Activated CD4-positive, alpha-beta T cell treated with anti-CD3 and anti-CD28 coated beads for 4 hours (primary cell): Measurements from ENCODE around the gene NRAS.

Source experiments
- DNase-seq, 2 donors: peaks; one replicate each; pipeline ENCODE4 v3.0.0-alpha.2; 2020

The NRAS gene

DNA sequence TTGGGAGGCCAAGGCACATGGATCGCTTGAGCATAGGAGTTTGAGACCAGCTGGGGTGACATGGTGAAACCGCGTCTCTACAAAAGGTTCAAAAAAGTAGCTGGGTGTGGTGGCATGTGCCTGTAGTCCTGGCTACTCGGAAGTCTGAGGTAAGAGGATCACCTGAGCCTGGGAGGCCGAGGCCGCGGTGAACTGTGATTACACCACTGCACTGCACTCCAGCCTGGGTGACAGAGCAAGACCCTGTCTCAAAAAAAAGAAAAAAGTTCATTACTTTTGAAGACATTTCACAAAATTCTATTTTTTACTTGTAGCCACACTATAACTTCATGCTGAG is 44.7 kb downstream of the NRAS start:
- no peak for DNase-seq

DNA sequence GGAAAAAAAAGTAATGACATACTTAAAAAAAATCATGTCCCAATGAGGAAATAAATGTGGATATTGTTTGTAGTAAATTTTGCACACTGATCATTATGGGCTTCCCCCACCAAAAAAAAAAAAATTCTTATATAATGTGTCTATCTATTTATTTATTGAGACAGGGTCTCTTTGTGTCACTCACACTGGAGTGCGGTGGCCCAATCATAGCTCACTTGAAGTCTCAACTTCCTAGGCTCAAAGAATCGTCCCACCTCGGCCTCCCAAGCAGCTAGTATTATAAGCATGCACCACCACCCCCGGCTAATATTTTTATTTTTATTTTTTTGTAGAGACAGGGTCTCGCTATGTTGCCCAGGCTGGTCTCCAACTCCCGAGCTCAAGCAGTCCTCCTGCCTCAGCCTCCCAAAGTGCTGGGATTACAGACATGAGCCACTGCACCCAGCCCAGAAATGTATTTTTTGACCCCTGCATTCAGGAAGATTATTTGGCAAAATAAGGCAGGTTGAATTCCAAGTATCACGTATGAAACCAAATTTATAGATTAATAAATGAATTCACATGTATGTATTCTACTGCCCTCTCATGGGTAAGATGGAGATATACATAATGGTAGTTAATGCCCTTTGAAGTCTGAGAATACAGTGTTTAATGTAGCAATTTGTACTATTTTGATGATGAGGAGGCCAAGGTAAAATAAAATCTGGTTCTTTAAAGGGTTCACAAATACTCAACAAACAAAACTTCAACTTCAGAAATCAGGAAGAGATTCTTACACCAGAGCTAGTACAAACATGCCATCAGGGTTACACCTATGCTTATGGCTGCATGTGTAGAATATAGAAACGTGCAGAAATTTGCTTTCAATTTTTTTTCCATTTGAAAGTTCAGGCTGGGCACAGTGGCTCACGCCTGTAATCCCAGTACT is 45.3 kb downstream of the NRAS start:
- DNase-seq = no peak

DNA sequence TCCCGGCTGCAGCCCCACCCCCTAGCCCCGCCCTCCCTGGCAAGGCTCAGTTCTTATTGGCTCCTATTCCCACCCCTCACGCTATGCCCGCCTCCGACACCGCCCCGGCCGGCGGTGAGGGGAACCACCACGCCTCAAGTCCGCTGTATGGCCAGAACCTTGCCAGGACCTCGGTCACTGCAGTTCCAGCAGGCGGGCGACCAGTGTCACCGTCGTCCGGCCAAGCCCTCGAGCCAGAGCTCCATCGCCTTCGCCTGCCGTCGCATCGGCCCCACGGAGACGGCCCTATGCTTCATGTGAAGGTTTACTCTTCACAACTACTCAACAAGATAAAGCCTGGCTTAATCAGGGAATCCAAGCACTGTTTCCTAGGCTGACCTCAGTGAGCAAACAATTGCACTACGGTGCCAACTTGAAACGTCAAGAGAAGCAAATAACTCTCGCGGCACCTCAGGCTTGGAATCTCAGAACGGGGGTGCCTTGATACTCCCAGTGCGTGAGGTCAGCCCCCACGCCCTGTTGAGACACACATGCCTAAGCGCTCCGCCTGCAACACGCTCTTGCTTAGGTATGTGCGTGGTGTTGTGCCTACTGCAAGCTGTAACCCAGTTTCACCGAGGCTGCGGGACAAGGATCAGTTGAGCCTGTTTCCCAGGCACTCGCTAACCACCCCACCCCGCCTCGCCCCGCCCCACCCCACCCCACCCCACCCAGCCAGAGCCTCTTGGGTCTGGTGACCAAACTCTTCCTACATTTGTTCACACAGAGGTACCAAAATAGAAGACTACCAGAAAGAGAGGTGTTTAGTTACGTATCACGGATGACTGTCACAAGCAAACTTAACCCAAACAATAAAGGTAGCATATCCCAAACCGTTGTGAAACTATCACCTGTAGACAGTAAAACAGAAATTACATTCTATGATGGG is 46.2 kb downstream of the NRAS start:
- peak; percentile 83 to 84 for DNase-seq

DNA sequence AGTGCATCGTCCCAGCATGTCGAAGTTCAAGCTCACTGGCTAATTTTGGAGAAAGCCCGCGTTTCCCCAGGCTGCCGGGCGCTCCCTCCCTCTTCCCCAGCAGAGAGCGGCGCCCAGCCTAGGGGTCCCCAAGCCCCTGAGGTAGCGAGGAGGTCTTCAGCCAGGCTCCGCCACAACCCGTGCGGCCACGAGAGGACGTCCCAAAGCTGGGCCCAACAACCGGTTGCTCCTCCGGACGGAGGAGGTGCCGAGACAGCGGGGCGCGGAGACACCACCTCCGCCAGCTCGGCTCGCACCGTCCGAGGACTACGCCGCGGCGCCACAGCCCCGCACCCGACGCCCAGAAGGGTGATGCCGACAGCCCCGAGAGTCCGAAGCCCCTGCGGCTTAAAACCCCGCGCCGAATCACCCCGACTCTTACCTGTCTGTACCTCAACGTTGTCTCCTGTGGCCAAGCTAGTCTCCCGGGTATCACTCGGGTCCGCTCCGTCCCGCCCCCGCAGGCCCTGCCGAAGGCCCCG is 46.9 kb downstream of the NRAS start, which contains the start of gene DENND2C:
TSS of gene DENND2C (minus strand) at position 488 of the 521 bp plus-strand sequence. CDS start 44,065 bp downstream, outside the sequence.
- no peak for DNase-seq

DNA sequence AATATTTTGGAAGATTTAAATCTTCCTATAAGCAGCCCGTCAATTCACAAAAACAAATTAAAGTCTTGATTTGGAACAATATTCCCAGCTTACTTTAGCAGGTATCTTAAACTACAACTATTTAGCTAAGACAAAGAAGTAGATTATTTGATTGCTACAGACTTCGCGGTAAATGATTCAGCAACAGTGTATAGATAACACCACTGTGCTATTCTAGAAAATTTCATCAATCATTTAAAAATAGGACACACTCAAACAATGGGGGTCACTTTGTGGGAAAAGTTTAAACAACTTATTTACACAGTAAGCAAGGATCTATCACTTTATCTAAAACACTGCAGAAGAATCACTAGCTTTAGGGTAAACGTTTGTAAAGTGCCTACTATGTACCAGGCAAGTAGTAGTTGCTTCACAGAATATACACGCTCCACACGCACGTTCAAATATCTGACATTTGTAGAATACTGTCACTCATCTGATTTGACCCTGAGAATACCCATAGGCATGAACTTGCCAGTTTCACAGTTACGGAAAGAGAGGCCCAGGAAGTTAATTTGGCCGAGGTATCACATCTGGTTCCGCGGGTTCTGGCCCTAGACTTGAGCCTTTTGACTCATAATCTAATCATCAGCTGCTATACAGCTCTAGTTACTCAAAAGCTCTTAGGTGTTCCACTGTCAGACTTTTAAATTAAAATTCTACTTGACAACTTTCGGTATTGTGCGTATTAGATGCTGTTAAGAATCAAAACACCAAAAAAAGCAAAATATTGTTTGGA is 47.6 kb downstream of the NRAS start:
- no peak for DNase-seq

- no peak for DNase-seq
Observed at GRCh38 chr1:114668373-114668772, 48.2 kb downstream of the NRAS start.

GRCh38 chr1:114666954-114667353 is 49.6 kb downstream of the NRAS start:
- DNase-seq = no peak

- no peak for DNase-seq
Observed at GRCh38 chr1:114660238-114660637, 56.3 kb downstream of the NRAS start.
